HEK293 (cell line): Measurements from ENCODE around the gene INA.

Experiments
- ZBTB21 ChIP-seq: fragments of 450-650 bp; formaldehyde crosslinking; IDR thresholded peaks from 2 replicates; pipeline ENCODE4 v1.5.1; 2017; ENCODE audit warnings: missing biosample characterization, missing genetic modification characterization
- ZNF529 ChIP-seq: fragments of 450-650 bp; formaldehyde crosslinking; IDR thresholded peaks from 2 replicates; pipeline ENCODE4 v1.5.1; 2017; ENCODE audit warnings: missing genetic modification characterization, missing biosample characterization; ENCODE audit not compliant: insufficient replicate concordance
- ZNF560 ChIP-seq: fragments of 450-650 bp; formaldehyde crosslinking; IDR thresholded peaks from 2 replicates; pipeline ENCODE4 v1.5.1; 2017; ENCODE audit warnings: missing biosample characterization, missing genetic modification characterization, borderline replicate concordance
- ZNF626 ChIP-seq: fragments of 450-650 bp; sonication (Bioruptor Pico); formaldehyde crosslinking; IDR thresholded peaks from 2 replicates; pipeline ENCODE4 v1.5.1; 2018; ENCODE audit warnings: missing biosample characterization, missing genetic modification characterization, inconsistent platforms
- TF ChIP-seq, protein P1 (sequence below): fragments of 450-650 bp; formaldehyde crosslinking; IDR thresholded peaks from 2 replicates; pipeline ENCODE4 v1.5.1; 2016; ENCODE audit warnings: missing biosample characterization, missing genetic modification characterization

DNA sequence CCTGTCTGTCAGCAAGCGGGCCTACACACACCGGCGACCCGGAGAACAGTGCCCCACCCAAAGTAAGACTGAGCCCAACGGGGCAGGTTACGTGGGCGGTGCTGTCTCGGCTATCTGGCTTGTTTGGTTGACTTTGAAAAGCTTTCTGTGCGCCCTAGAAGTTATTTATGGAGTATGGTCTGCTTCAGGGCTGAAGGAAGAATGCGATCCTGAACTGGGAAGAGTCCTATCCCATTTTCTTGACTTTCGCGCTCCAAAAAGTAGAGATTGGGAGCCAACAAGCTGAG lies 1.5 kb downstream of the INA start:
- TF ChIP-seq ZNF529 (tag by site-specific recombination) (no peak), ZBTB21 (tag by site-specific recombination) (no peak), ZNF626 (tag by site-specific recombination) (no peak), ZNF560 (tag by site-specific recombination) (no peak)
- TF ChIP-seq, protein P1, sequence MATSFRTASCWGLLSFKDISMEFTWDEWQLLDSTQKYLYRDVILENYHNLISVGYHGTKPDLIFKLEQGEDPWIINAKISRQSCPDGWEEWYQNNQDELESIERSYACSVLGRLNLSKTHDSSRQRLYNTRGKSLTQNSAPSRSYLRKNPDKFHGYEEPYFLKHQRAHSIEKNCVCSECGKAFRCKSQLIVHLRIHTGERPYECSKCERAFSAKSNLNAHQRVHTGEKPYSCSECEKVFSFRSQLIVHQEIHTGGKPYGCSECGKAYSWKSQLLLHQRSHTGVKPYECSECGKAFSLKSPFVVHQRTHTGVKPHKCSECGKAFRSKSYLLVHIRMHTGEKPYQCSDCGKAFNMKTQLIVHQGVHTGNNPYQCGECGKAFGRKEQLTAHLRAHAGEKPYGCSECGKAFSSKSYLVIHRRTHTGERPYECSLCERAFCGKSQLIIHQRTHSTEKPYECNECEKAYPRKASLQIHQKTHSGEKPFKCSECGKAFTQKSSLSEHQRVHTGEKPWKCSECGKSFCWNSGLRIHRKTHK: no peak
